Lower lobe of right lung (tissue), 2 donors: ENCODE measurements around the gene KRT5. TPM values are rescaled to one million over a fixed set of nuclear protein-coding genes. Genes with fewer than 3 reads are reported as not detected.

Experiments
- ATAC-seq, 2 donors: fragments of 200-7000 bp; cut with Tn5 transposase; one replicate each; pipeline ENCODE4 v1.9.1; 2020 to 2022; ENCODE audit warnings: mild to moderate bottlenecking in 2 of 2, moderate library complexity in 2 of 2
- DNase-seq: peaks from one replicate; pipeline ENCODE4 v3.0.0-alpha.2; 2020
- H3K27ac ChIP-seq: fragments of 200-600 bp; one replicate; pipeline ENCODE4 v1.8.0; 2022
- H3K27me3 ChIP-seq: fragments of 200-600 bp; one replicate; pipeline ENCODE4 v1.8.0; 2022; ENCODE audit warnings: low read depth
- H3K36me3 ChIP-seq: fragments of 200-600 bp; one replicate; pipeline ENCODE4 v1.8.0; 2022; ENCODE audit warnings: mild to moderate bottlenecking
- H3K4me1 ChIP-seq: fragments of 200-600 bp; one replicate; pipeline ENCODE4 v1.8.0; 2022
- H3K4me3 ChIP-seq: fragments of 200-600 bp; one replicate; pipeline ENCODE4 v1.8.0; 2022; ENCODE audit warnings: mild to moderate bottlenecking
- H3K9me3 ChIP-seq: fragments of 200-600 bp; one replicate; pipeline ENCODE4 v1.8.0; 2022
- CTCF ChIP-seq: fragments of 200-600 bp; IDR thresholded peaks from one replicate; pipeline ENCODE4 v1.8.0; 2022; ENCODE audit warnings: antibody characterized with exemption, mild to moderate bottlenecking
- intact Hi-C: fragments of 100-400 bp; cut with DNase I; formaldehyde crosslinking; loops from one replicate; pipeline ENCODE4 v1.11.0; 2022
- total RNA-seq: library from RNA; stranded (reverse); fragmentation: NEBNext Ultra II Directional; extraction: Animal tissue kit (Norgen Biotek cat#: 25700); gene quantifications from one replicate; pipeline ENCODE4 v1.2.1, GENCODE V29; 2021
- donor health status: DM: no; HTN: yes; CAD: no; lungs with severe emphysema.

The KRT5 gene
- total RNA-seq, 1 donor from 2014 or later: 0.65 TPM

DNA sequence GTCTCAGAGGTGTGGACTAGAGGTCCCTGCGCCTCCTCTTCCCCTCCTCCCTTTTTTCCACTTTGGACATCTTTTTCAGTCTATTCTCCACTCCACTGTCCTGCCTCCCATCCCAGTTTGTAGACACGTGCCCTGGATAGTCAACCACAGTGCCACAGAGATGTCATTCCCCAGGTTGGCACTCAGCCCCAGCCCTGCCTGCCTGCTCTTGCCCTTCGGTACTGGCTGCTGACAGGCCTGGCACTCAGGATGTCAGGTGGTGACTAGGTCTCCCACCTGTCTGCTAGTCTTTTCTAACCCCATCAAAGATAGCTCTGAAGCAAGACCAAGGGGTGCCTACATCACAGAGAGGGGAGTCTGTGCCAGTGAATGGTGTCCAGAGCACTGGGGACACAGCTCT is 16.9 kb upstream of the KRT5 start:
- Histone ChIP-seq H3K27me3 (no peaks in the 10 kb centered on the region), H3K4me3 (no peak overlapping the region), H3K9me3 (no peaks in the 10 kb centered on the region), H3K27ac (no peak overlapping the region), H3K4me1 (peaks cover 4% of the 10 kb centered on the region), H3K36me3 (no peaks in the 10 kb centered on the region)
- DNase-seq: no peak
- ATAC-seq: no peak
- no peak for TF ChIP-seq CTCF
- intact Hi-C loops: no loop called here

DNA sequence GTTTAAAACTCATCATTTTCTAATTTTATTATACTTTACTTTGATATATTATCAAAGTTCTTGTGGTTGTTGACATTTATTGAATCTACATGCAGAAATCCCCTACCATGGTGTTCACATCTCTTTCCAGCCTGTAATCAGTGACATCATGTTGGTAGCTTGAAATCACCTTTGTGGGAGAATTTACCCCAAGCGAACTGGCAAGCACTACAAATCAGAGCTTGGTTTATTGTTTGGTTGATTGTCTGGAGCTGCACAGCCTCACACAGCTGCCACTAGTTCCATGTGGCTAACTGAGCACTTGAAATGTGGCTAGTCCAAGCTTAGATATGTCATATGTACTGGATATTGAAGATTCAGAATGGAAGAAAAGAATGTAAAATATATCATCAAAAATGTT is 15.4 kb upstream of the KRT5 start:
- DNase-seq: no peak
- intact Hi-C loops: no loop called here
- Histone ChIP-seq H3K4me1 (peaks cover 4% of the 10 kb centered on the region), H3K4me3 (no peak overlapping the region), H3K27me3 (no peaks in the 10 kb centered on the region), H3K27ac (no peak overlapping the region), H3K9me3 (no peaks in the 10 kb centered on the region), H3K36me3 (no peaks in the 10 kb centered on the region)
- no peak for TF ChIP-seq CTCF
- no peak for ATAC-seq

DNA sequence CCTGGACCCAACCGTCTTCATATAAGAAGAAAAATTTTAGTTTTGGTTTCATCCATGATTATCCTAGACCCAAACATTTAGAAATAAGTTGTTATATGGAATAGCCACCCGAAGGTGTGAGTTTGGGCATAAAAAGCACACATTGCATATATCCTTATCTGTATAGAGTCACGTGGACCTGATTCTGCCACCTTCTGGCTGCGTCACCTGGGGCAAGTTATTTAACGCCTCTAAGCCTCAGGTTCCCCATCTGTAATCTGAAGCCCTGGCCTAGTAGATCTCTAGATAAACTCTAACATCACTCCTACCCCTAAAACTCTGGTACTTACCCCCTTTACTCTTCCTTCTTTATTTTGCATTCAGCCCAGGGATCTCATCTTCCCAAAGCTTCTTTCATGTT is 14.3 kb upstream of the KRT5 start:
- no peak for TF ChIP-seq CTCF
- no peak for ATAC-seq
- no peaks in the 10 kb centered on the region for H3K27me3 ChIP-seq
- DNase-seq: no peak
- H3K4me3 ChIP-seq: no peak overlapping the region
- H3K4me1 ChIP-seq: peaks cover 4% of the 10 kb centered on the region
- H3K27ac ChIP-seq: no peak overlapping the region
- no peaks in the 10 kb centered on the region for H3K9me3 ChIP-seq
- intact Hi-C loops: no loop called here
- H3K36me3 ChIP-seq: no peaks in the 10 kb centered on the region

DNA sequence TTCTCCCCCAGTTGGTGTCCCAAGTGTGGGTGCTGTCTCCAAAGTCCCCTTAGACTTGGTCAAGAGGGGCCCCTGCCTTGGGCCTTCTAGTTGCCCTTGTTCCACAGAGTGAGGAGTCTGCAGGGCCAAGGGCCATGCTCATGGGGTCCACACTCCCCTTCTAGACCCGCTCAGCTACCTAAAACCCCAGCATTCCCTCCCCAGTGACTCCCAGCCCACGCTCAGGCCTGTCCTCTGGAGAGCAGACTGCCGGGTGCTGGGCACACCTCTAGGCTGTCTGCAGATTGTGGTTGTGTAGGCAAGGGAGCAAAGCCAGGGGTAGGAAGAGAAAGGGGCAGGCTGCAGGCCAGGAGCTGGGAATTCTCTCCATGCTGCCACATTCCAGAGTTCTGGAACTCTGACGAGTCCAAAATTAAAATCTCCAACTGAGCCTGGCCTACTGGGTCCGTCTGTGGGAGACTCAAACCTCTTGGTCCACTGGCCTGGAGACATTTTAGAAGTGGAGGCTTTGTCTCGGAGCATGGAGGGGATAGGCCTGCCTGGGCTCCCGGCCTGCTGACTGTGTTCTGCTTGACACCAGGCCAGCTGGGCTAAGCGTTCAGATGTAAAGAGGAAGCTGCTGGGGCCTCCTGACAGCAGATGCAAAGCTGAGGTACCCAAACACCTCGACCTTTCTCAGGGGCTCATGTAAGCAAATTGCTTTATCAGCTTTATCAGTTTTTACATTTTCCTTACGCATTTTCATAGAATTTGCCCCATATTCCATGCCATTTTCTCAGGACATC is 13.7 kb upstream of the KRT5 start:
- no peaks in the 10 kb centered on the region for H3K9me3 ChIP-seq
- no peak for DNase-seq
- no peaks in the 10 kb centered on the region for H3K4me1 ChIP-seq
- no peak overlapping the region for H3K4me3 ChIP-seq
- intact Hi-C loops: no loop called here
- no peak for TF ChIP-seq CTCF
- H3K27me3 ChIP-seq: no peaks in the 10 kb centered on the region
- no peak for ATAC-seq
- H3K27ac ChIP-seq: no peak overlapping the region
- H3K36me3 ChIP-seq: no peaks in the 10 kb centered on the region

DNA sequence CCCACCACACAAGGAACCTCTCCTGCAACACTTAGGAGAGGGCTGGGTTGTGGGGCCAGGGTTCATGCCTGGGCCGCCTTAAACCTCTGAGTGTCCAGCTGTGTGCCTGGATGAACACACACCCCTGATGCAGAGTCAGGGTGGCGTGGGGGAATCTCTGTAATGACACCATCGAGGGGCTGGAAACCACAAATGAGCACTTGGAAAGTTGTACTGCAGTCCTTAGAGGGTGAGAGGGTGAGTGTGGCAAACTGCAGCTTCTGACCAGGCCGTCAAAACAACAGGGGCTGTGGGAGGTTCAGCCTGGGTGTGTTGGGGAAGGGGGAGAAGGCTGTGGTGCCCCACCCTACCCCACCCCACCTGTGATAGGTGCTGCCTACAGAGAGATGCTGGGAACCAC is 12.4 kb upstream of the KRT5 start:
- no peaks in the 10 kb centered on the region for H3K36me3 ChIP-seq
- DNase-seq (no peak), ATAC-seq (no peak)
- peaks cover under 1% of the 10 kb centered on the region for H3K27me3 ChIP-seq
- no peak for TF ChIP-seq CTCF
- no peak overlapping the region for H3K4me3 ChIP-seq
- H3K27ac ChIP-seq: no peak overlapping the region
- no peaks in the 10 kb centered on the region for H3K4me1 ChIP-seq
- intact Hi-C loops: no loop called here
- H3K9me3 ChIP-seq: no peaks in the 10 kb centered on the region
